Measurements from ENCODE around the gene MAP1LC3C.

- TF ChIP-seq CTCF (conservative IDR thresholded peaks at IDR 0.05) (no peak), EZH2 (IDR thresholded peaks at IDR 0.05; ENCODE audit: low read depth) (no peak)
Observed at GRCh38 chr1:242023805-242024204, 24.9 kb upstream of the MAP1LC3C start.
